Activated CD8-positive, alpha-beta memory T cell treated with anti-CD3 and anti-CD28 coated beads for 24 hours (primary cell): Measurements from ENCODE around the gene PPP1R14C.

Experiments
- DNase-seq: peaks from one replicate; pipeline ENCODE4 v3.0.0-alpha.2; 2020

The PPP1R14C gene

DNA sequence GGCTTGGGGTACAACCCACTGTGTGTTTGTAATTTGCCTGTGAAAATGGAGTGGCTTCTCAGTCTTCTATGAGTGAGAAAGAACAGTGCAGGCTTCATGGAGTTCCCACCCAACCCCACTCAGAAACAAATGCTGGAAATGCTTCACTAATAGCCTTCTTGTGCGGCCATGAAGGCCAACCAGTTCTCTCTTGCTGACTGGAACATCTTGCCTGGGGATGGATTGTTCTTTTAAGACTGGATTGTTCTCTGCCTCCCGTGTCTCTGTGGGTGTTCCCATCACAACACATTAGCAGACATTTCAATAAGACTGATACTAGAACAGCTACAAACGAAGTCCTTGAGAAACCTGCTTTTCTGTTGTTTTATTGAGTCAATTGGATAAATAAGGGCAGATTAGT lies 110.6 kb downstream of the PPP1R14C start:
- DNase-seq, result no peak

DNA sequence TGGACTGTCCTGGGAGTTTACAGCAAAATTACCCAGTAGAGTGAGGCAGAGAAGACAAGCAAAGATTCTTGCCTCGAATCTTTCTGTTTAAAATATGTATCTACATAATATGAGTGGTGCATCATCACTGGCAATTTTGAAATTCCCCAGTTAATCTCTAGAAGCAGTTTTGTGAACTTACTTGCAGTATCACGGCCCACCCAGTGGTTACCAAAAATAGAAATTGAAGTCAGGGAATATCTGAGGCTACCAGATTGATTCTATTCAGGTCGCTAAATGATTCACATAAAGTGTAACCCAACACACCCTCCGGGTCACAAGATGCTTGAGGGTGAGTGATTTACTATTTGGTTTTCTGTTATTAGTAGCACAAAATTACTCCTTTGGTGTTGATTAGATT lies 111.9 kb downstream of the PPP1R14C start:
- no peak for DNase-seq

DNA sequence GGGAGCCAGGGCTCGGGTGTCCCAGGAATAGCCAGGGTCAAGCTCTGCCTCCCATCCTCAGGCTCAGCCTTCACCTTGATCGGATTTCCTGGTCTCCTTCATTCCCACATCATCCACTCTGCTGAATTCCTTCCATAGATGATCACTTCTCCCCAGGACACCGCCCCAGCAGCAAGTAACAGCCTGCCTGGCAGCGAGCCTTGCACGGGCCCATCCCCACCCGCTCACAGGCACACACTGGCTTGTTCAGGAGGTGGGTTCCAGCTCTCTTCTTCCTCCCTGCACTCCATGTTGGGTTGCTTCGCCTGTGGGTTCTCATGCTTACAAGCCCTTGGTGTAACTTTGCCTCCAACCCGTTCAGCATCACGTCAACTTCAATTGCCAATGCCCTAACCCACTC lies 113.0 kb downstream of the PPP1R14C start:
- no peak for DNase-seq

DNA sequence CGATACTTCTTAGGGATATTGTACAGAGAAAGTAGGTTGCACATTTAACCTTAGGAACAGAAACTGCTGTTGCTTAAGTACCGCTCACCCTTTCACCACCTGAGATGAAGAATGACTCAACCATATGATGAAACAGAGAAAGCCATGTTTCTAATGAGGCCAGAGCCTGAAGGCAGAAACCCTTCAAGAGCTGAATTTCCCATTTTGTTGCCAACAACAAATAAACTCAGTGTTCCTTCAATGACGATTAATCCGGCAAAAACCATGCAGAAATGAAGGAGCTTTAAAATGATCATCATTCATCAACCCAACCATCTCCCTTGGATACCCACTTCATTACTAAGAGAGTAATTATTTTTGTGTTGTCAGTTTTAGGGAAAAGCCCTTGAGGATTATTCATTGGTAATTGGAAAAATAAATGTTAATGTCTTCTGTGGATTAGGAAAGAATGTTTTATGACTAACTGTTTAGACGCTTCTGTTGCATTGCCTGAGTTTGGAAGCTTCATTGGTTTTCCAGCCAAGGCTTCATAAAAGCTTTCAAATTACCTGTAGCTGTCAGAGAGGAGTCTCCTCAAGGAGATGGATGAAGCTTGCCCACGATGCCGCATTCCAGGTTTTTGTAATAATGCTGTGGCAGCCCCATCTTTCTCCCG lies 113.9 kb downstream of the PPP1R14C start:
- DNase-seq, result no peak

DNA sequence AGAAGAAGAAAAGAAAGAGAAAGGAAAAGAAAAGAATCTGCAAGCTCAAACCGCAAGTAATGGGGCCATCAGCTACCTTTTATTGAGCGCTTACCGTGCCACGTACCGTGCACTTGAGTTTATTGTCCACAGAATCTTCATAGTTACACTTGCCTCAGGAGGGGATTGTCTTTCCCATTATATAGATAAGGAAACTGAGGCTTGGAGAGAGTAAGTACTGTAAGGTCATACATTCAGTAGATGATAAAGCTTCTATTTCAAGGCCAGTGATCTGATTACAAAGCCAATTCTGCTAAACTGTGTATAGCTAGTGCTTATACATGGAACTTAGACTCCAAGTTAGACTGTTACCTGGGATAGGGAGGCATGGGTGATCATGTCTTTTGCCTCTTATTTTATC lies 115.5 kb downstream of the PPP1R14C start:
- DNase-seq, result no peak

DNA sequence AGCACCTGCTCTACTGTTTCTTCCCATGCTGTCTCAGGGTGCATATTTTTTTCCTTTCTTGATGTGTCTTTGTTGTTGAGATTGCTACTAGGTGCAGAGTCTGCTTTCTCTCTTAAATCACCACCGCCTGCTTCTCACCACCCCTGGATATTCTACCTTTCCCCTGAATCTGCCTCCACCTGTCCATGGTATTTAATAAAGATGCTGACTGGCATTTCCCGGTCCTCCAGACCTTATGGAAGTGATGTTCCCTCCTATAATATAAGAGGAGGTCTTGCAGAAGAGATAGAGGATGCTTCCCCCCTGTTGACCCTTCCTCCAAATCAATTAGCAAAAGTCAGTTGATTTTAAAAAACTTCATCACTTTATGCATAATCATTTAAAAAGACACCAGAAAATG lies 118.1 kb downstream of the PPP1R14C start:
- no peak for DNase-seq

DNA sequence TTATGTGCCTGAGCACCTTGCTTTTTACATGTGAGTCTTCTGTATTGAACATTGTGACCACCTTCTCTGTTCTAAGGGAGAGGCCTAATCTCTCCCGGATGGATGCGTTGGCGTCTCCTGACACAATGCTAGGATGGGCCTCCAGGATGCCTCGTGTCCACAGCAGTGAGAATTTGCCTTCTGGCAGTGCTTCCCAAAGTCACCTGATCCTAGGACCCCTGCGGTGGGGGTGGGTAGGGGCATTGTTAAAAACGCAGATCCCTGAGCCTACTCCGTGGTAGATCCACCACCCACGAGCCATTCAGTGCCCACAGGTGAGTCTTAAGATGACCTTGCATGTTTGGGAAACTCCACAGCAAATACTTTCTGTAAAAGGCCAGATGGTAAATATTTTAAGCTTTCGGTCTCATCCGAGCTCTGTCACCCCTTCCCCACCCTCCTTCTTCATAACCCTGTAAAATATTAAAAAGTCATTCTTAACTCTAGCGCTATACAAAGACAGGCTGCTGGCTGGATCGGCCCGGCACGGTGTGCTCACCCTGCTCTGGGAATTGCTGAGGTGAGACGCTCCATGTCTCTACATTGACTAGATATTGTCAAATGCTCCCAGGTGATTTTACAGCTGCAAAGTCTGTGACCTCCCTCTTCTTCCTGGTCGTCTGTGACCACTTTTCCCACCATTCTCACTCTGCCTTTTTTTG lies 119.3 kb downstream of the PPP1R14C start:
- DNase-seq, result no peak

DNA sequence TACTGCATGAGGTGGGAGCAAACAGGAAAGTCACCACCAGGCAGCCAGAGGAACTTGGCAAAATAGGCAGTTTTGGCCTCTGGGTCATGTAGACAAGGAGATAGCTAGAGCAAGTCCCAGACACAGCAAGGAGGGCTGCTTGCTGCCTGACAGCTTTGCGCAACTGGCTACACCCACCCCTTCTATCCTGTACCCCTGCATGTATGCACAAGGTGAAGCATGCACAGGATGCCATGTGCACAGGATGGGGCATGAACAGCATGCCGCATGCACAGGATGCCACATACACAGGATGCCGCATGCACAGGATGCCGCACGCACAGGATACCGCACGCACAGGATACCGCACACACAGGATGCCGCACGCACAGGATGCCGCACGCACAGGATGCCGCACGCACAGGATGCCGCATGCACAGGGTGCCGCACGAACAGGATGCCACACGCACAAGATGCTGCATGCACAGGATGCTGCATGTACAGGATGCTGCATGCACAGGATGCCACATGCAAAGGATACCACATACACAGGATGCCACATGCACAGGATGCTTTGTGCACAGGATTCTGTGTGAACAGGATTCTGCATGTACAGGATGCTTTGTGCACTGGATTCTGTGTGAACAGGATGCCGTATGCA lies 121.0 kb downstream of the PPP1R14C start:
- DNase-seq, result no peak

DNA sequence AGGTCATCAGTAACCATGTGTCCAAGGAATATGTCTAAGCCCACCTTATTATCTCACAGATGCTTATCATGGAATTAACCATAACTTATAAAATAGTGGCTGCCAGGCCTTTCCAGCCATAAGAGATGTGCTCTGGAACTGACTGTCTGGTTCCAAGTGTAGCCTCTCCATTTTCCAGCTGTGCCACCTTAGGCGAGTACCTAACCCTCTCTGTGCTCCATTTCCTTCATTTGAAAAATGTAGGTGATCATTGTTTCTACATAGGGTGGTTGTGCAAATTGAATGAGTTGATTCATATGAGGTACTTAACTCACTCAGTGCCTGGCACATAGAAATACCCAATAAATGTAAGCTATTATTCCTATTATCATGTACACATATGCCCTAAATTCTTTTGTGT lies 123.5 kb downstream of the PPP1R14C start:
- no peak for DNase-seq

DNA sequence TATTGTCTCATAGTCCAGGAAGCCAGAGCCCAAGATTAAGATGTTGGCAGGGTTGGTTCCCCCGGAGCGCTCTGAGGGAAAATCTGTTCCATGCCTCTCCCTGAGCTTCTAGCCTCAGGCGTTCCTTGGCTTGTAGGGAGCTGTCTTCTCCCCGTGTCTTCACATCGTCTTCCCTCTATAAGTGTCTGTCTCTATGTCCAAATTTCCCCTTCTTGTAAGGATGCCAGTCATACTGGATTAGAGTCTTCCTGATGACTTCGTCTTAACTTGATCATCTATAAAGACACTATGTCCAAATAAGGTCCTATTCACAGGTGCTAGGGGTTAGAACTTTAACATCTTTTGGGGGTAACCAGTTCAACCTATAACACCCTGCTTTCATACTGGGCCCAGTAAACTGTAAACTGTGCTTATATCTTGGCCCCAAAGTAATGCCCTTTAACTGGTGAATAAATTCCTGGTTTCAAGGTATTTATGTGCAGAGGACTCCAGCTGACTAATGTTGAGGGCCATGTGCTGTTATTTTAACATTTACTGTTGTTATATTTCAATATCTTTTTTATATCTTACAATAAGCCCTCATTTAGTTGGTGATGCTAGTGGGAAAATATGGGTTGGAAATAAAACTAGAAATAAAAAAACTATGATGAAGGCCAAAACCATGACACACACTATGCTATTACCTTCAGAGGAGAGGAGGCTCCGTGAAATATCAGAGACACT lies 124.3 kb downstream of the PPP1R14C start:
- DNase-seq, result no peak

DNA sequence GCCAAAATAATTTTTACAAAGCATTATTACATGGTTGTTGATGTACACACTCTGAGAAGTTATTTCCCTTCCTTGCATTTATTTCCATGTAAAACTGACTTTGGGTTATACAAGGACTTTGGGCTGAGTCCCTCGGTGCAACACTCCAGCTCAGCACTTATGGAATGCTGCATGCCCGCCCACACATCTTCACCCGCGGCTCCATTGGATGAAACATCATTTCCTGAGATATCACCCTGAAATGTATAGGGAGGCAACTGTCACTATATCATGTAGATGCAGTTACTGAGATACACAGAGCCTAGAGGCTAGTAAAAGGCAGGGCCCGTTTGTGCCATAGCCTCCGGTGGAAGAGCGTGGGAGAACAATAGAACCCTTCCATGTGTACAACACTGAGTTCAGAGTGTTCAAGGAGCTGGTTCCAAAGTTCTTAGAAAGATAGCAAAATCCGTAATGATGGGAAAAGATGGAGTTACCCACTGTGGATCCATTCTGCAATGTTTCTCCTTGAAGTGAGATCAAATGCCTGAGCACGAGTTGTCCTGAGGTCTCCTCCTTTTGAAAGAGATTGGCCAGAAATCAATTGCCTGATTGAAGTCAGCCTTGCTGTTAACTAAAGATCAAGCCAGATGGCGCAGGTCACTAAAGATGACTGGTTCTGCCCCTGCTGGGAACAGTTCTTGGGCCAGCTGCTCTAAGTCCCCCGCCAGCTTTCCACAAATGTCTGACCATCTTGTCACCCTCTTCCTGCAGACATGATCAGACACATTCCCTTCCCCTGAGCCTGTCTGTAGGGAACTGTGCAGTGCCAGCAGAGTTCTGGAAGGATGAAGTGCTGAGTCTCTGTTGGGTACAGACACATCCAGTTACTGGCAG lies 125.1 kb downstream of the PPP1R14C start:
- no peak for DNase-seq

DNA sequence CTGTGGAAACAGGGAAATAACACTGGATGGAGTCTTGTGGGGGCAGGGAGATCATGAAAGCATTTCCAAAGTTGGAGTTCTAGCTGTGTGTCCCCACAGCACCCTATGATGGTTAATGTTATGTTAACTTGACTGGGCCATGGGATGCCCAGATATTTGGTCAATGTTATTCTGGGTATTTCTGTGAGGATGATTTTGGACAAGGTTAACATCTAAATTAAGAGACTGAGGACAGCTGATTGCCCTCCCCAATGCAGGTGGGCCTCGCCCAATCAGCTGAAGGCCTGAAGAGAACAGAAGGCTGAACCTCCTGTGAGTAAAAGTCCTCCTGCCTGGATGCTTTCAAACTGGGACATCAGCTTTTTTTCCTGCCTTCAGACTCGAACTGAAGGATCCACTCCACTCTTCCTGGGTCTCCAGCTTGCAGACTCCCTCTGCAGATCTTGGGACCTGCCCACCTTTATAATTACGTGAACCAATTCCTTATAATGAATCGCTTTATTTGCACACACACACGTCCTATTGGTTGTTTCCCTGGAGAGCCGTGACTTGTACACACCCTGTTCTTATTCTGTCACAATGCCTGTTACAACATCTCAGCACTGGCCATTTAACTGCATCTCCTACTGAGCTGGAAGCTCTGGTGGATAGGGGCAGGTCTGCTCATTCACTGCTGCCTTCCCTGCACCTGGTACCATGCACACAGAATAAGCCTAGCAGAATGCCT lies 126.4 kb downstream of the PPP1R14C start:
- no peak for DNase-seq

DNA sequence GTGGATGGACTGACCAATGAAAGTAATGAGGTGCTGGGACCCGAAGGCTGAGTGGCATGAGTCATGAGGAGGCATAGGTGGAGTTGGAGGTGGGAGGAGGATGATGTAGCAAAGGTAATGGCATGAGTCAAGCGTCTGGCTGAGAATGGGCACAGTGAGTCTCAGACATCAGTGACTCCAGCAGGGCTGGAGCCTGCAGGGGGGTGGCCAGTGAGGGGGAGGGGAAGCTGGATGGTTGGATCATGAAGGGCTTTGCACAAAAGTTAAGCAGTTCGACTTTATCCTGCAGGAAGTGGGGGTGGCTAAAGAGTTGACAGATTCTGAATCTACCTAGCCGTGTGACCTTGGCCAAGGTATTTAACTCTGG lies 127.0 kb downstream of the PPP1R14C start:
- no peak for DNase-seq

DNA sequence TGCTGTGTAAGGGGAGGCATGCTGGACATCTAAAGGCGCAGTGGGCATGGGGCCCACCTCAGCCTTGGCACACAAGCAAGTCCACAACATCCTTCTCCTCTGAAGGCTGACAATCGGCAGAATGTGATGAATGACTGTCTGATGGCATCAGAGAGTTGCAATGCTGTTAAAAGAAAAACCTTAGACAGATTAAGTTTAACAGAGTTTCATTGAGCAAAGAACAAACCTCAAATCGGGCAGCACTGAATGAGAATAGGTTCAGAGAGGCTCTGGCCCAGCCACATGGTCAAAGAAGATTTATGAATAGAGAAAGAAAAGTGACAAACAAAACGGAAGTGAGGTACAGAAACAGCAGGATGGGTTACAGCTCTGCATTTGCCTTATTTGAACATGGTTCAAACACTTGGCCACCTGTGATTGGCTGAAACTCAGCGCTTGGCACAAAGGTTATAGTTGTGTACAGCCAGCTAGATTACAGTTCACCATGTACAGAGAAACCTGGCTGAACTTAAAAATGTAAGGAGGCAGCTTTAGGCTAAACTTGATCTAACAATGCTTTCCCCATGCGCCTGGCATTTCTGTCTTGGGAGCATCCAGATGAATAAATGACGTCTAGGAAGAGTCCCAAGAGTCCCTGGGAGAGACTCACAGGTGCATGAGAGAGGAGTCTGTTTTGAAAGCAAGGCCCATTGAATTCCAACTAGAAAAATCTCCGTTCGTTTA lies 127.6 kb downstream of the PPP1R14C start:
- no peak for DNase-seq

DNA sequence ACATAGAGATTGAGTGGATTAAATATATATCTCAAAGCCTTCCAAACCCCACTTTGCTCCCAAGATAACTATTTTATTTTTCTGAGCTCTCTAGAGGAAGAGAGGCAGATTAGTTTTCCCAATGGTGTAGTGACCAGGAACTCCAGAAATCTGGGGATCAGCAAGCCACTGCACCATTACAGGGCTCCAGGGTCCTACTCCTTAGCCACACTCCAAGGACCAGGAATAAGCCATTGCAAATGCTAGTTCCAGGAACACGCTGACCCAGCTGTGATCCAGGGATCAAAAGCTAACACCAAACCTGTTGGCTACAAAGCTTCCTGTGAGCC lies 128.3 kb downstream of the PPP1R14C start:
- no peak for DNase-seq

DNA sequence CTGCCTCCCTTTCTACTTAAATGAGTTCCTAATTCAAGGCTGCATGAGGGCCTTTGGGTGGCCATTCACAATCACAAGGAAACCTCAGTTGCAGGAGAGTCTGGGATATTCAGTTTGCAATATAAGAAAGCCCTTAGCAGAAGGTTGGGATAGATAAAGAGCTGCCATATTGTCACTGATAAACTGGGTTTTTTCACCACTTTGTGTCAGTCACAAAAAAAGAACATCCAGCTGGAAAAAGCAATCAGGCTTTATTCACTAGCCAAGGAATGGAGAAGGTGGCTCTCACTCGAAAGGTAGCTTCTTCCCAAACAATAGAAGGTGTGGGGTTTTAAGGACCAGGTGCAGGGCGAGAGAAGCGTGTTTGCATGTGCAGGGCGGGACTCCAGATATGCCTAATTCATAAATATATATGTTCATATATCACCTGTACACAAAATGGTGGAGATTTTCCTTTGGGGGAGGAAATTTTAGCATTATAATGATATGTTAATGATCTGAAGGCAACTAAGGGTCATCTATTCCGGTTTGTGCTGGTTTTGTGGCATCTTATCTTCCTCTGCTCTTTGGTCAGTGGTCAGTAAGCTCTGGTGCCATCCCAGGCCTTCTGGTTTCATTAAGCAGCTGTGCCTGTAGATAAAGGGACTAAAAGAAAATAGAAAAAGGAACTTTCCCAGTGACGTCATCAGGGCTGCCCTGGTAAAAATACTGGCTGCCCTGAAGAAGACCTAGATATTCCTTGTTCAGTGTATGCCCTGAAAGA lies 128.8 kb downstream of the PPP1R14C start:
- no peak for DNase-seq

DNA sequence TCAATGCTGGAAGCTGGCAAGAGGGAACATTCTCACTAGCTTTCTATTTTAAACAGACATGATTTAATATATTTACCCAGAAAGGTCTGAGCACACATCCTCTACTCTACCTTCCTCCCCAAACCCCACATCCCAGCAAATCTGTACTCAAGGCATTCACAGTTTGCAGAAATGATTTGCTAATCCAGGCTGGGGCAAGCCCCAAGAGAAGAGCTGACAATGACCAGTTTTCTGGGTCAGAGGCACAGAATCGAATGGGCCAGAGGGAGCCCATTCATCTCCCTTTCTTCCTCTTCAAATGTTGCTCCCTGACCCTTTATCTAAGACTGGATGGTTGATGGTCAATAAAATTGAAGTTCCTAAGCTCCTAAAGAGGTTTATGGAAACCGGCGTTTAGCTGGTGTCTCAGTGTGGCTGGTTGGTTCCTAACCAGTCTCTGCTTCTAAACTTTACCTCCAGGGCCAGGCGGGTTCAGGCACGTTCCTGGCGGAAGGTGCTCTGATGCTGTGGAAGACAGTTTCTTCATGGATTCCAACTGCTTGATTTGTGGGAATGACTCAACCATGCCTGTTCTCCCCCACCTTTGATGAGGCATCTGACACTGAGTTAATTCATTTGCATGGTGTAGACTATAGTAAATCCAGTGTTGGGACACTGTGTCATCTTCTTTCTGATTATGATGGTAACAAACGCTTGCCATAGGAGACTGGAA lies 129.6 kb downstream of the PPP1R14C start:
- no peak for DNase-seq

DNA sequence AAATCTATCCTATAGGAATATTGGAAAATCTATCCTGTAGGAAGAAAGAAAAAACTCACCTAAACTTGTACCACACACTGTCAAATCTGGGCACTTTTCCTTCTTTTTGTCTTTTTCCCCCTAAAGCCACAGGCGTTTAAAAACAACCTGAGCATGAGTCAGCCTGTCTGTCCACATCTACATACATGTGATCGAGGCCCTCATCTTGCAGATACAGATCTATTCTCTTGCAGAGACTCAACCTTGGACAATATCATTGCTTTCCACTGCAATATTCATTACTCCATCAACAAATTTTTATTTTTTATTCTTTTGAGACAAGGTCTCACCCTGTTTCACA lies 130.1 kb downstream of the PPP1R14C start:
- no peak for DNase-seq

DNA sequence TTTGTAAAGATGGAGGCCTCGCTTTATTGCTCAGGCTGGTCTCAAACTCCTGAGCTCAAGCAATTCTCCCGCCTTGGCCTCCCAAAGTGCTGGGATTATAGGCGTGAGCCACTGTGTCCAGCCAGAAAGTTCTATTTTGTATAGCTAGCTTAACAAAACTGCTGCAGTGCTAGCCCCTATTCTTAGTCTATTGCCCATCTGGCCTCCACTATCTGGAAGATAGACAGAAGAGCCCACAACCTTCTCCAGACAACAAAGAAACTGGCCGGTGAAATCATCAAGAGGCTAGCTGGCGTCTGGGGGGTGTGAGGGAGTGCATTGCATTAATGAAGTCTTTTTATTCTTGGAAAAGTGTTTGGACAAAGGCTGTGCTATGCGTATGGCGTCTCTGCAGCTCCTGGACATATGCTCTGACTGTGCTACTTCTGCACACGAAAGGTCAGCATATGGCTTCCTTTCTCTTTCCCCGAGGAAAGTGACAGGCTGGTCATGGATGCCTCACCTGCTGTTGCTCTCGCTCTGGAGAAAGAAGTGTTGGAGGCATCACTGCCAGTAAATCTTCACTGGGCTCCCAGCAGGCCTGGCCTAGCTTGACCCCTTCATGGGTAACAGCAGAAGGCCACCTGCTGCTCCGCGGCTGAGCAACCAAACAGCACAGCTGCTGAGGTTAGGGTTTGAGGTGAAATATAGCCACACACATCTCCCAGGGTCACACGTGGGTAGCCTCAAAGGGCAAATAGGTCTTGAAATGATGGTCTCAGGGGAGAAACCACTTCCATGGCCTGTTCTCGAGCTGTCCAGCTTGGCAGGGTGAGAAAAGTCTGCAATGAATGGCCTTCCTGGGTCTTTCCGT lies 130.8 kb downstream of the PPP1R14C start:
- DNase-seq, result no peak
